Epithelial cell of esophagus (primary cell): Measurements from ENCODE around the gene HELZ2.

Experiments used
- DNase-seq: peaks from one replicate; pipeline ENCODE4 v3.0.0; 2010; ENCODE audit warnings: low read depth
- H3K4me3 ChIP-seq: 2 replicates; pipeline ENCODE4 v1.5.1; 2011; ENCODE audit warnings: mild to moderate bottlenecking, low read length, control low read depth
- CTCF ChIP-seq: IDR thresholded peaks from 2 replicates; pipeline ENCODE4 v1.5.1; 2011; ENCODE audit warnings: low read depth, mild to moderate bottlenecking, low read length, control low read depth, inconsistent platforms; ENCODE audit not compliant: insufficient read depth; ENCODE audit errors: missing control alignments

HELZ2 gene

GRCh38 chr20:63591147-63591533 is 17.1 kb upstream of the HELZ2 start:
- no peak for DNase-seq
- no peak for TF ChIP-seq CTCF
- no peak overlapping the region for H3K4me3 ChIP-seq

DNA sequence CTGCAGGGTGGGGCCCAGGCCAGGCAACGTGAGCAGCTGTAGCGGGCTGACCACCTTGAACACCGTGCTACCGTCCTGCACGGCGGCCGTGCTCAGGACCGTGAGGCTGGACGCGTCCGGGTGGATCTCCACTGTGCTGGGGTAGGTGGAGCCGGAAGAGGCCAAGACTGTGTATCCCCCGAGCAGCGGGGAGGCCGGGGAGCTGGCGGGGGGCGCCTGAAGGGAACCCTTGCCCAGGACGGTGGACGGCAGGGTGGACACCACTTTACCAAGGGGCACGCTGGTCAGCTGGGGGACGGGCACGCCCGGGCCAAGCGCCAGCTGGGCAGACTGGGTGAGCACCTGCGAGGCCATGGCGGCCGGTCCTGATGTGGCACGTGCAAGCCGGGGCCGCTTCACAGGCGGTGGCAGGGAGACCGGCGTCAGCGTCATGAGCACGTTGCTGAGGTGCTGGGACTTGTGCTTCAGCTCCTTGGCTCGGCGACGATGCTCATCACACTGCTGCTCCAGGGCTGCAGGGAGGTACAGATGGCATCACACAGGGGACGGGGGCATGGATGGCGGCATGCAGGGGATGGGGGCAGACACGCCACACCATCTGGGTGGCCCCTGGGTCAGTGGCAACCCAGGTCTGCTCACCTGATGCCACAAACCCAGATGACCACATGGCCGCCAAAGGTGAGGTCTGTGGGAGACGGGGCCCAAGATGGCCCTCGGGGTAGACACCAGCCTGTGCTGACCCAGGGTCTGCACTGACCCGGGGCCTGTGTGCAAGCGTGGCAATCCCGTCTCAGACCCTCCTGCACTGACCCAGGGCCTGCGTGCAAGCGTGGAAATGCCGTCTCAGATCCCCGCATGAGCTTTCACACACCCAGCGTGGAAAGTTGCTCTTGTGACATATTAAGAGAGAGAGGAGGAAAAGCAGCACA is 16.4 kb upstream of the HELZ2 start:
- DNase-seq = no peak
- H3K4me3 ChIP-seq = no peak overlapping the region
- no peak for TF ChIP-seq CTCF

DNA sequence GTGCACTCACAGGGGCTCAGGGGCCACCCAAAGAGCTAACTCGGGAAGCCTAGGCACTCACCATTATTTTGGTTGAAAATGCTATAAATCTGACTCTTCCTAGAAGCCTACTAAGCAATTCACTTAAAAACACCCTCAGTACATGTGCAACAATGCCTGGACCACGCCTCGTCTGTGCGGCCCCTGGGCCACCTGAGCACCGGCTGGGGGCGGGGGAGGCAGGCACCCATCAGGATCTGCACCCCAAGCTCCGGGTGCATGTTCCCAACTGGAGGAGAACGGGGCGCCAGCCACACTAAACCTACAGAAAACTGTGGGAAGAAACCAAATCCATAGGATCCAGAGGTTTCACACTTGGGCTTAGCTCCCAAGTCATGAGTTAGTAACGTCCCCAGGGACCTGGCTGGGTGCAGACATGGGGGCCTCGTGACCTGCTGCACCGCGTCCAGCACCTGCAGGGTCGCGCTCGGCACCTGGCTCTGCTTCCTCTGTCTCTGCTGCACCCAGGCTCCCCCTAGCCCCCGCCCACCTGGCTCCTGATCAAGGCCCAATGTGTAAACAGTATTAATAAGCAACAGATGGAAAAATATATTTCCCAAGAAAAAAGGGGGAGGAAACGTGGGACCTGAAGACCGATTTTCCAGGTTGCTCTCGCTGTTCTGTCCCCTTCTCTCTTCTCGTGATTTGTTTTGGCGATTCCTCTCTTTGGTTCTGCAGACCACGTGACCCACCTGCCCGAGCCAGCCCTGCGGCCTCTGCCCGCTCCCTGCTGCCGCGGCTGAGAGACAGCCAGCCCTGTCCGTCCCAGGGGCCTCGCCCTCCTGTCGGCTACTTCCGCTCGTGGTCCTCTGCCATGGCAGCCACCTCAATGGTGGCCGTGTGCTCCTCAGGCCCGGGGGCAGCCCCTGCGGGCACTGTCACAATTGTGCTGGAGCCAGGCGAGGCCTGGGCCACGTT is 15.5 kb upstream of the HELZ2 start:
- DNase-seq = no peak
- H3K4me3 ChIP-seq = no peak overlapping the region
- TF ChIP-seq CTCF = no peak

DNA sequence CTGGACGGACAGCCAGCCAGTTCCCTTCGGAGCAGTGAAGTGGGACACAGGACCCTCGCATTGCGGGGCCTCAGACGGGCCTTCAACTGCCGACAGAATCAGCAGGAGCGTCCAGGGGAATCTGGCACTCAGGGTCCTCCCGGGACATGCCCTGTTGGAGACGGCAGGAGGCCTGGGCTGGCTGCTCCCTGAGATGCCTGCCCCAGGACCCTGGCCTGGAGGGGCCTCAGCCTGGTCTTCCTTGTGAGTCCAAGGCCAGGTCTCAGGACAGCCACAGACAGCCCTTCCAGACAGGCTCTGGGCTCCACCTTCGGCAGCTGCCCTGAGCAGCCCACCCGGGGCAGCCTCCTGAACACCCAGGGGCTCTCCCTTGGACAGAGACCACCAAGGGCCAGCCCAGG is 14.6 kb upstream of the HELZ2 start:
- no peak overlapping the region for H3K4me3 ChIP-seq
- no peak for DNase-seq
- TF ChIP-seq CTCF = no peak

DNA sequence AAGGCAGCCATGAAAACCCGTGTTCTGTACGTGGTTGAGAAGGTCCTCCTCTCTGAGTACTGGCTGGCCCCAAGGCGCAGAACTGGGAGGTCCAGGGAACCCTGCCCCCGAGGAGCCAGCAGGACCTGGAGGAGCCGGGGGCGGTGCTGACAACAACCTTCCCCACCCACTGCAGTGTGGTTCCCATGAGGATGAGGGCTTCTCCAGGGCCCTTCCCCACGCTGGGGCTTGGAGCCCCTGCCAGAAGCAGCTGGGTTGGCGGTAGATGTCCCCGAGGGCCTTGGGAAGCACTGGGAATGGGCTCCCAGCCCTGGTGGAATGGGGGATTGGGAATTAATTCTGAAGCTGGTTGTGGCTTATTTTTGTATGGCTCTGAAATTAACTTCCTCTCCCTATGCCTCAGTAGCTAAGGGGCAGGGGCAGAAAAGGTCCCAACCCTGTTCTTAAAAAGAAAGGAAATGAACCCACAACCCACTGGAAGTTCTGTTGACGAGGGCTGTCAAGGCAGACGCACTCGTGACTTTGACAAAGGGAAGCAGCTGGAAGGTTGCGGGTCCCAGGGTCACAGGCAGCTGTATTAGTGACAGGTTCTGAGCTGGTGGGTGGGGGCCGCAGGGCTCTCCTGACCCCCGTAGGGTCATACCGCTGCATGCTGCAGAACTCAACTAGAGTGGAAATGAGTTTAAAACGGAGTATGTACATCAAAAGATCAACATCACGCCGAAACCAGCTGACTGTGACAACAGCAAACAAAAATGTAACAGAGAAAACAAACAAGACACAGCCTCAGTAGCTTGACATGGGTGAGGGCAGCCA is 13.9 kb upstream of the HELZ2 start:
- DNase-seq = no peak
- no peak for TF ChIP-seq CTCF

DNA sequence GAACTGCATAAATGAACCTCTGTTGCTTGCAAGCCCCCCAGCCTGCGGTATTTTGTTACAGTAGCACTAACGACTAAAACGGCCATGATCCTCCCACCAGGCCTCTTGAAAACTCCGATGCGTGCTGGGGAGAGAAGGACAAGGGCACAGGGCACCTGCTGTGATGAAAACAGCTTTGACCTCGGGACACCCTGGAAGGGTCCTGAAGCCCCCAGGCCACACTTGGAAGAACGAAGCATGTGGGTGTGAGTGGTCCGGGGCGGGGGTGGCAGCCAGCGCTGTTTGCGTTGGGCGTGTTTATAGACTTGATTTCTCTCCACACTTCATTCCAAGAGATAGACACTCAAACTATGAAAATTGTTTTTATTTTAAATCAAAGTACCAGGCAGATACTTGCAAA is 13.2 kb upstream of the HELZ2 start:
- no peak for DNase-seq
- no peak for TF ChIP-seq CTCF
- H3K4me3 ChIP-seq = no peak overlapping the region

More for the DNA sequence above, 13.9 kb upstream of the HELZ2 start:
- no peak overlapping the region for H3K4me3 ChIP-seq
